GM21529 (cell line): ENCODE measurements around the gene MYOM3.
"Not testable (repeated sequence)": the region's sequence is repeated elsewhere in the genome, so short reads cannot be mapped to it uniquely, and the experiment has no call there.

ENCODE experiments used
- ATAC-seq: cut with Tn5 transposase; IDR thresholded peaks from one replicate; pipeline ENCODE4 v1.9.1; 2021; ENCODE audit not compliant: unreplicated experiment

MYOM3 gene

DNA sequence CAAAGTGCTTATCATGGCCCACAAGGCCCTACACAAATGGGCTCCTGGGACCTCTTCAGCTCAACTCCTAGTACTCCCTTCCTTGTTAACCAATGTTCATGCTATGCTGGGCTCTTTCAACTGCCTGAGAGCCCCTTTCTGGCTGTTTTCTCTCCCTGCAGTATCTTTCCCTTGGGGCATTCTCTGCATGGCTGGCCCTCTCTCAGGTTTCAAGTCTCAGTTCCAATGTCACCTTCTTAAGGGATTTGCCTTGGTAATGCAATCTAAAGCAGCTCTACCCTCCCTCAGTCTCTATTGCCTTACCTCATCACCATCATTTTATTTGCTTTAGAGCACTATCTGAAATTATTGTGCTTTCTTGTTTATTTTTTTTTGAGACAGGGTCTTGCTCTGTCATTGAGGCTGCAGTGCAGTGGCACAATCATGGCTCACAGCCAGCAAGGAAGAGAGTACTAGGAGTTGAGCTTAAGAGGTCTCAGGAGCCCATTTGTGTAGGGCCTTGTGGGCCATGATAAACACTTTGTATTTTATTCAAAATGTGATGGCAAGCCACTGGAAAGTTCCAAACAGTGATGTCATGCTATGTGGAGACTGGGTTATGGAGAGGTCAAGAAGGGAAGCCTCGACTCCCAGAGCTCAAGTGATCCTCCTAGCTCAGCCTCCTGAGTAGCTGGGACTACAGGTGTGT lies 68.4 kb downstream of the MYOM3 start:
- no peak for ATAC-seq

- ATAC-seq: no peak
Measured at GRCh38 chr1:24042315-24042714, 69.6 kb downstream of the MYOM3 start.

GRCh38 chr1:24036088-24036487 lies 75.8 kb downstream of the MYOM3 start:
- no peak for ATAC-seq

GRCh38 chr1:24032981-24033380 lies 79.0 kb downstream of the MYOM3 start:
- no peak for ATAC-seq

DNA sequence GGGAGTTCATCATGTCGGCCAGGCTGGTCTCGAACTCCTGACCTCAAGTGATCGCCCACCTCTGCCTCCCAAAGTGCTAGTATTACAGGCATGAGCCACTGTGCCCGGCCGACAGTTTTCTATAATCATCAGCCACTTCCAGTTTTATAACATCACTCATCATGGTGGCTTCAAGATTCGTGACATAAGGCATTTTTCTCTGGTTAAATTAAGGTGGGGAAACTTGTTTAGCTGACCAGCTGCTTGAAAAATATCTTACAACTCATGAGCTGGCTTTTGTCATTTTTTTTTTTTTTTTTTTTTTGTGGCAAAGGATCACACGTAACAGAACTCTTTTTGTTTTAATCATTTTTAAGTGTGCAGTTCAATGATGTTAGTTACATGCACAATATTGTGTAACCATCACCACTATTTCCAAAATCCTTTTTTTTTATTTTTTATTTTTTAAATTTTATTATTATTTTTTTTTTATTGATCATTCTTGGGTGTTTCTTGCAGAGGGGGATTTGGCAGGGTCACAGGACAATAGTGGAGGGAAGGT lies 80.9 kb downstream of the MYOM3 start:
- ATAC-seq: not testable (repeated sequence)

GRCh38 chr1:24027838-24028468 lies 84.0 kb downstream of the MYOM3 start:
- ATAC-seq: no peak

GRCh38 chr1:24022581-24023361 lies 89.2 kb downstream of the MYOM3 start:
- ATAC-seq: no peak

DNA sequence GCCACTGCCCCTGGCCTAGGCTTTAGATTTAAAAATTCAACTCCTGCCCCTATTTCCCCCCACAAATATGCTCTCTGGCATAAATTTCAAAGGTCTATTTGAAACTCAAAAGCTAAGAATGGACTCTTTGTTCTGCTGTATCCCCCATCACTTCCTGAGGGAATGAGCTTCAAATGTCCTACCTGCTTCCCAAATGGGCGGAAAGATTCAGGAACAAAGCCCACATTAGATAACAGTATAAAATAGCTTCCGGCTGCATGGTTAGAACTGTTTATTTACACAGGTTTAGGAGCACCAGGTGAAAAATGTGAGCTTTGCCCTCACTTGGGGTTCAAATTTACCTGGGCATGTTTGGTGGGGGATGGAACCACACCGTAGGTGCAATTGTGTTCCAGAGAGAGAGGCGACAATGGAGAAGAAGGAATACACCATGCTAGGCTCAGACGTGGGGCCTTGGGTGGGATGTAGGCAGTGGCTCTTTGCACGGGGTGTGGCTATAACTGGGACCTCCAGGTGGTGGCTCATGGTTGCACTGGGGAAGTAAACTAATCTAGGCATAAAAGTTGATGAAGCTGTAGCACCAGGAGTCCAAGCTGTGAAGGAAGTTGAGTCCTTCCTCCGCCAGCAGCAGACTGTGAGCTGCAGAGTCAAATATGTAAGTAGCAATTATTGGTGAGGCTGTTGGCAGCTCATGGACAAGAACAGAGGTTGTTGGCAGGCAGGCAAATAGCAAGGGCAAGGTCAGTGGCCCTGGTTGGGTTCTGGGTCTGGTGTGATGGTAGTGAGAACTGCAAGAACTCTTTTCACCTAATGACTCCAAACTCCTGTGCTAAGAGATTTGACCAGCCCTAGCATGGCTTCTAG lies 90.3 kb downstream of the MYOM3 start:
- no peak for ATAC-seq

DNA sequence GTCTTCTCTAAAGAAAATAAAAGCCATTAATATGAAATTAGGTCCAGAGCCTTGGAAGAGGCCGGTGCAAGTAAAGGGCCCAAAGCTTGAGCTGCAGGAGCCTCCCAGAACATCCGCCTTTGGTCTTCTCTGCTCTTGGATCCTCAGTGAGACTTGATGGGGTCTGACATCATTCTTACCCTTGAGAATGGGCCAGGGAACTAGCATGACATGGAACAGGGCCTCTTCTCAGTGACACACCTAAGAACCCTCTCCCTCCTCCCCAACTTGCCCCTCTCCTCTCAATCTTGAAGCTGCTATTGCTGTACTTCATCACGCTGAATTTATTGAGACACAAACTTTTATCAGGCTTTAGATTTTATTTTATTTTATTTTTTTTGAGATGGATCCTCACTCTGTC lies 91.5 kb downstream of the MYOM3 start:
- no peak for ATAC-seq

DNA sequence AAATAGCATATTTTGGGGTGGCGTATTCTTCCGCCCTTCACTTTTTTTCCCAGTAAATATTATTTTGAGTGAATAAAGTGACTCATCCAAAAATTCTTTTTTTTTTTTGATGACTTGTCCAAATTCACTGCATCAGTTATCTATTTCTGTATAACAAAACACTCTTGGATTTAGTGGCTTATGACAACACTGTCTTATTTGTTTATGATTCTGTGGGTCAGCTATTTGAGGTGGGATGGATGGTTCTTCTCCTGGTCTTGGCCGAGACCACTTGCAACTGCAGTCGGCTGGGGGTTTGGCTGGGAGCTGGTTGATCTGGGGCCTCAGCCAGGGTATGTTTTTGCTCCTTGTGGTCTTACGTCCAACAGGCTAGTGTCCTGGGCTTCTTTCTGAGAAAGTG lies 91.9 kb downstream of the MYOM3 start:
- no peak for ATAC-seq

DNA sequence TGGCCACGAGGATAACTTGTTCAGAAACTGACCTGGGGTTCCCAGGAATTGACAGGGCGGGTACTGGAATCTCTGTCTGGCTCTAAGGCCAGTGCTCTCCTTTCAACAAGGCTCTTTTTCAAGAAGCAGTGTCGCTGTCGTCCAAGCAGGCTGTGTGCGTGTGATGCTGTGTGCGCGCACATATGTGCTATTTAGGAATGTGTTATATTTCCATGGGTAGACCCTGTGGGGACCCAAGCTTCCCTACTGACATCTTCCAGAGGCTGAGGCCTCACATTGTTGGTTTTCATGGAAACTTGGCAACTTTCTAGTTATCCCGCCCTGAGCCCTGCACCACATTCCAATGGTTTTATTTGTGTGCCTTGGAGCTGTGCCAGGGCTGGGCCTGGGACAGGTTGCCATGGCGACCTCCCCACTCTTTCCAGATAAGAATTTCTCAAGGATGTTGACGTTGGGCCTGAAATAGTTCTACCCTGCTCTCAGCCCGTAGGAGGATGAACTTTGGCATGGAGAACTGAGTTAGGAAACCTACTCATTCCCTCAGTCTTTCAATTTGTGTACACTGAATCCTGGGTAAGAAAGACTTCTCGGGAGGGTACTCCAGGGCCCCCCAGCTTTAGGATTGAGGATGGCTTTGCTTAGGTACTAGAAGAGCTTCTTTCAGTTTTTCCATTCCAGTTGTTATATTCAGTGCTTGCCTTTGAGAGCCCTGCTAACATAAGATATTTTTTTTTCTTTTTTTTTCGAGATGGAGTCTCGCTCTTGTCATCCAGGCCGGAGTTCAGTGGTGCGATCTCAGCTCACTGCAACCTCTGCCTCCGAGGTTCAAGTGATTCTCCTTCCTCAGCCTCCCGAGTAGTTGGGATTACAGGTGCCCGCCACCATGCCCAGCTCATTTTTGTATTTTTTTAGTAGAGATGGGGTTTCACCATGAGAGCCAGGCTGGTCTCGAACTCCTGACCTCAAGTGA lies 93.0 kb downstream of the MYOM3 start:
- no peak for ATAC-seq

- no peak for ATAC-seq
Measured at GRCh38 chr1:24015221-24016210, 96.4 kb downstream of the MYOM3 start.

DNA sequence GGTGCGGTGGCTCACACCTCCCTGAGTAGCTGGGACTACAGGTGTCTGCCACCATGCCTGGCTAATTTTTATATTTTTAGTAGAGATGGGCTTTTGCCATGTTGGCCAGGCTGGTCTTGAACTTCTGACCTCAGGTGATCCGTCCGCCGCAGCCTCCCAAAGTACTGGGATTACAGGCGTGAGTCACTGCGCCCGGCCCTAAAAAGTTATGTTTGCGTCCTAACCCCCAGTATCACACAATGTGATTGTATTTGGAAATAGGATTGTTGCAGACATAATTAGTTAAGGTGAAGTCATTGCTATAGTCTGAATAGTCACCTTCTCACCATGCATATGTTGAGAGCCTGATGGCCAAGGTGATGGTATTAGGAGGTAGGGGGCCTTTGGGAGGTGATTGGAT lies 99.1 kb downstream of the MYOM3 start:
- not testable (repeated sequence) for ATAC-seq

GRCh38 chr1:24010650-24011049 lies 101.3 kb downstream of the MYOM3 start:
- no peak for ATAC-seq

- no peak for ATAC-seq
Measured at GRCh38 chr1:24009406-24009805, 102.5 kb downstream of the MYOM3 start.

- not testable (repeated sequence) for ATAC-seq
Measured at GRCh38 chr1:24008574-24009184, 103.3 kb downstream of the MYOM3 start.

- ATAC-seq: no peak
Measured at GRCh38 chr1:24007079-24007478, 104.9 kb downstream of the MYOM3 start.
